ENCODE data around the gene MMP28. TPM values are rescaled to one million over a fixed set of nuclear protein-coding genes. Genes with fewer than 3 reads are reported as not detected.

Gene MMP28
- polyA plus RNA-seq, 2 of the 4 experiments (the other 2 are of a cell fraction), result 6.6 to 6.7 TPM

DNA sequence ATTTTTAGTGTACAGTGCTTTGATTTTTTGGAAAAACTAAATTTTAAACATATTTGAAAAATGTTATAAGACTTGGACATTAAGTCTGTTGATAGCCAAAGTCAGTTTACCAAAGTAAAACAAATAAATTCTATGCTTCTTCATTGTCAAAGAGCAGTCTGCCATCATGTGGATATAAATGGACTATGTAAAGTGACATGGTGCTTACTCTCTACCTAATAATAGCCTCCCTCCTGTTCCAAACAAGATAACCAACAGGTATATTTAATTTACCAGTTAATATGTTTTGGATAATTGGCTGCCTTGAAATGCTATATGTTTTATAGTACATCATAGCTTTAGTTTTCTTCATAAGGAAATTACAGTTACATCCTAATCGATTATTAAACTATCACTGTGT is 29.8 kb upstream of the MMP28 start:
- ChIA-PET CTCF (interaction anchor here (1.2 to 2.5 kb wide), 5 partner anchors 16 to 78 kb away, joined by 3 to 8 read pairs (median 6); partner anchors contain the start of gene TAF15), POLR2A (interaction anchor here (2.0 kb wide), 1 partner anchor 16 kb away, joined by 10 read pairs; the partner anchor contains the start of gene TAF15)
- DNase-seq (ENCODE audit: low read depth in 1 of 2, low spot score in 1 of 2), result no peak
- no peak overlapping the region for H3K27ac ChIP-seq
- 0 out of 3 replicates have a peak, but pooled peaks cover 3% of the 10 kb centered on the region for H3K4me1 ChIP-seq
- H3K4me2 ChIP-seq, result no peak overlapping the region
- WGBS (ENCODE audit: missing lambda C conversion rate), result 94% methylated on average over 1 of the region's 1 CpG
- no peak for FAIRE-seq
- H3K9me3 ChIP-seq, result no peaks in the 10 kb centered on the region
- no peak for TF ChIP-seq MAFK (IDR thresholded peaks at IDR 0.05; ENCODE audit: partially characterized antibody)
- no peak for ATAC-seq
- H3K4me3 ChIP-seq, result no peak overlapping the region

DNA sequence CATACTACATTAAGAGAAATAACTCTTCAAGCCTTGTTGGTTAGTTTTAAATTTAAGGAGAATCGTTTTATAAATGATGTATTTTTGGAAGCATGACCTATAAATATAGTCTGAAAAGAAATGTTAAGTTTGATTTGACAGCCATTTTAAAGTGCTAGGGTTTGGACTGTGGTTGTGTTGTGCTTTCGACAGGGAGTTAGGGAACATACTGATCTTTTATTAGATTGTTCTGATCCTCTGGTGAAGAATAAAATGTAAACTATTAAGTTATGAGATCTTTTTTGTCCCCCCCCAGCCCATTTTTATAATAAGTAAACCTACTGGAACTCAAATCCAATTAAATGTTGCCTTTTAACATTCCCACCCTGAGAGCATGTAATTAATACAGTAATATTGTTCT is 25.9 kb upstream of the MMP28 start:
- Histone ChIP-seq H3K27ac (no peak overlapping the region), H3K9me3 (no peaks in the 10 kb centered on the region), H3K4me3 (no peak overlapping the region), H3K4me1 (peaks cover 16% of the 10 kb centered on the region), H3K4me2 (no peak overlapping the region)
- POLR2A ChIA-PET, result interaction anchor here (4.4 kb wide), 1 partner anchor 12 kb away, joined by 49 read pairs; the partner anchor contains the start of gene TAF15
- FAIRE-seq (no peak), ATAC-seq (no peak), DNase-seq (ENCODE audit: low read depth in 1 of 2, low spot score in 1 of 2) (no peak)
- no peak for TF ChIP-seq EP300 (IDR thresholded peaks at IDR 0.05)
- TF ChIP-seq ZNF302 (CRISPR knock-in tag; IDR thresholded peaks at IDR 0.05), result no peak
- TF ChIP-seq RCOR1 (IDR thresholded peaks at IDR 0.05; ENCODE audit: low read depth, low read length), result no peak
- TF ChIP-seq MAX (IDR thresholded peaks at IDR 0.05), result no peak
- TF ChIP-seq FOXS1 (CRISPR knock-in tag; IDR thresholded peaks at IDR 0.05), result no peak
- TF ChIP-seq, protein P1, sequence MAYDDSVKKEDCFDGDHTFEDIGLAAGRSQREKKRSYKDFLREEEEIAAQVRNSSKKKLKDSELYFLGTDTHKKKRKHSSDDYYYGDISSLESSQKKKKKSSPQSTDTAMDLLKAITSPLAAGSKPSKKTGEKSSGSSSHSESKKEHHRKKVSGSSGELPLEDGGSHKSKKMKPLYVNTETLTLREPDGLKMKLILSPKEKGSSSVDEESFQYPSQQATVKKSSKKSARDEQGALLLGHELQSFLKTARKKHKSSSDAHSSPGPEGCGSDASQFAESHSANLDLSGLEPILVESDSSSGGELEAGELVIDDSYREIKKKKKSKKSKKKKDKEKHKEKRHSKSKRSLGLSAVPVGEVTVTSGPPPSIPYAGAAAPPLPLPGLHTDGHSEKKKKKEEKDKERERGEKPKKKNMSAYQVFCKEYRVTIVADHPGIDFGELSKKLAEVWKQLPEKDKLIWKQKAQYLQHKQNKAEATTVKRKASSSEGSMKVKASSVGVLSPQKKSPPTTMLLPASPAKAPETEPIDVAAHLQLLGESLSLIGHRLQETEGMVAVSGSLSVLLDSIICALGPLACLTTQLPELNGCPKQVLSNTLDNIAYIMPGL (CRISPR knock-in tag; IDR thresholded peaks at IDR 0.05; ENCODE audit: borderline replicate concordance), result no peak
- no peak for TF ChIP-seq RARB (CRISPR knock-in tag; IDR thresholded peaks at IDR 0.05)
- TF ChIP-seq, protein P2, sequence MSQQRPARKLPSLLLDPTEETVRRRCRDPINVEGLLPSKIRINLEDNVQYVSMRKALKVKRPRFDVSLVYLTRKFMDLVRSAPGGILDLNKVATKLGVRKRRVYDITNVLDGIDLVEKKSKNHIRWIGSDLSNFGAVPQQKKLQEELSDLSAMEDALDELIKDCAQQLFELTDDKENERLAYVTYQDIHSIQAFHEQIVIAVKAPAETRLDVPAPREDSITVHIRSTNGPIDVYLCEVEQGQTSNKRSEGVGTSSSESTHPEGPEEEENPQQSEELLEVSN (IDR thresholded peaks at IDR 0.05; ENCODE audit: borderline replicate concordance, low read depth), result no peak
- TF ChIP-seq CHD2 (IDR thresholded peaks at IDR 0.05; ENCODE audit: low read length, partially characterized antibody), result no peak
- no peak for TF ChIP-seq BHLHE40 (IDR thresholded peaks at IDR 0.05; ENCODE audit: low read depth, low read length)
- no peak for TF ChIP-seq TFCP2L1 (CRISPR knock-in tag; IDR thresholded peaks at IDR 0.05)
- TF ChIP-seq, protein P3, sequence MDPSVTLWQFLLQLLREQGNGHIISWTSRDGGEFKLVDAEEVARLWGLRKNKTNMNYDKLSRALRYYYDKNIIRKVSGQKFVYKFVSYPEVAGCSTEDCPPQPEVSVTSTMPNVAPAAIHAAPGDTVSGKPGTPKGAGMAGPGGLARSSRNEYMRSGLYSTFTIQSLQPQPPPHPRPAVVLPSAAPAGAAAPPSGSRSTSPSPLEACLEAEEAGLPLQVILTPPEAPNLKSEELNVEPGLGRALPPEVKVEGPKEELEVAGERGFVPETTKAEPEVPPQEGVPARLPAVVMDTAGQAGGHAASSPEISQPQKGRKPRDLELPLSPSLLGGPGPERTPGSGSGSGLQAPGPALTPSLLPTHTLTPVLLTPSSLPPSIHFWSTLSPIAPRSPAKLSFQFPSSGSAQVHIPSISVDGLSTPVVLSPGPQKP (IDR thresholded peaks at IDR 0.05; ENCODE audit: low read depth, low read length), result no peak
- CTCF ChIA-PET, result interaction anchor here (0.6 to 30.3 kb wide), 4 partner anchors 13 to 53 kb away, joined by 5 to 2039 read pairs (median 10); partner anchors contain the start of genes C17orf50, GAS2L2 and TAF15
- 86% methylated on average over 2 of the region's 2 CpGs for WGBS (ENCODE audit: missing lambda C conversion rate)

- Histone ChIP-seq H3K4me3 (no peak overlapping the region), H3K9me3 (no peaks in the 10 kb centered on the region), H3K27ac (no peak overlapping the region), H3K4me2 (no peak overlapping the region), H3K4me1 (peaks cover 25% of the 10 kb centered on the region)
- CTCF ChIA-PET, result interaction anchor here (1.7 to 30.3 kb wide), 5 partner anchors 9 to 51 kb away, joined by 4 to 2039 read pairs (median 12); partner anchors contain the start of genes C17orf50, GAS2L2 and TAF15
- no peak for FAIRE-seq
- no peak for DNase-seq (ENCODE audit: low read depth in 1 of 2, low spot score in 1 of 2)
- TF ChIP-seq MAFK (IDR thresholded peaks at IDR 0.05; ENCODE audit: partially characterized antibody) (peak; percentile 97), KDM5A (IDR thresholded peaks at IDR 0.05) (no peak)
- no peak for ATAC-seq
- WGBS (ENCODE audit: missing lambda C conversion rate), result 89% methylated on average over 1 of the region's 1 CpG
- POLR2A ChIA-PET, result interaction anchor here (0.6 to 4.4 kb wide), 2 partner anchors 10 to 1207 kb away, joined by 5 to 49 read pairs; partner anchors contain the start of gene TAF15
Measured at GRCh38 chr17:35819455-35819854, 24.0 kb upstream of the MMP28 start.

GRCh38 chr17:35817196-35817595 is 21.8 kb upstream of the MMP28 start:
- ATAC-seq, result no peak
- Histone ChIP-seq H3K27ac (no peak overlapping the region), H3K4me1 (peaks cover 25% of the 10 kb centered on the region), H3K9me3 (no peaks in the 10 kb centered on the region), H3K4me3 (no peak overlapping the region), H3K4me2 (peak overlapping the region; percentile 35)
- ChIA-PET POLR2A (interaction anchor here (4.4 kb wide), 1 partner anchor 8 kb away, joined by 49 read pairs; the partner anchor contains the start of gene TAF15), CTCF (interaction anchor here (0.6 to 30.3 kb wide), 8 partner anchors 8 to 1795 kb away, joined by 3 to 2039 read pairs (median 4); partner anchors contain the start of genes C17orf50, GAS2L2 and TAF15)
- no peak for DNase-seq (ENCODE audit: low read depth in 1 of 2, low spot score in 1 of 2)
- TF ChIP-seq ZC3H11A (IDR thresholded peaks at IDR 0.05) (no peak), JUN (IDR thresholded peaks at IDR 0.05) (no peak), CBX8 (IDR thresholded peaks at IDR 0.05) (no peak), KDM5A (IDR thresholded peaks at IDR 0.05) (no peak), CHD2 (IDR thresholded peaks at IDR 0.05; ENCODE audit: low read length, partially characterized antibody) (no peak), SMC3 (IDR thresholded peaks at IDR 0.05) (no peak)
- no peak for FAIRE-seq
- 63% methylated on average over 1 of the region's 1 CpG for WGBS (ENCODE audit: missing lambda C conversion rate)

Data from A549 (cell line).